Measurements from ENCODE around the gene CADPS. TPM values are rescaled to one million over a fixed set of nuclear protein-coding genes. Genes with fewer than 3 reads are reported as not detected.

Gene CADPS
- polyA plus RNA-seq, 12 donors: 1.6 to 7.7 (median 3.5) TPM; not detected in 1

DNA sequence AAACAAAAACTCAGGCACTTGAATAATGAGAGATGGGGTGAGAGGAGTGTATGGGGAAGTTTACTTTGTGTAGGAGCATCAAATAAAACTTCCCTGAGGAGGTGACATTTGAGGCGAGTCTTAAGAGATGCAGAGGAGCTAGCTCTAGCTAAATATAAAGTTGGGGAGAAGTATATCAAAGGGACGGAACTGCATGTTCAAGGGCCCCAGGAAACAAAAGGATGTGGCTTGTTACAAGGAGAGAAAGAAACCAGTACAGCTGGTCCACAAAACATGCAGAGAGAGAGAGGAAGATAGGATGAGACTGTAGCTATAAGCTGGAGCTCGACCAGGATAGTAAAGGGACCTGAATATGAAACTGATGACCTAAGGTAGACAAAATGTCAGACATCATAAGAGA lies 519.5 kb downstream of the CADPS start:
- DNase-seq: no peak

Data from muscle of arm (tissue), 12 donors.